Lung (tissue), 12 donors: Measurements from ENCODE around the gene EML5. TPM values are rescaled to one million over a fixed set of nuclear protein-coding genes. Genes with fewer than 3 reads are reported as not detected.

Experiments used
- ATAC-seq: fragments of 200-7000 bp; cut with Tn5 transposase; one replicate; pipeline ENCODE4 v1.9.1; 2020; ENCODE audit warnings: moderate number of reproducible peaks; ENCODE audit not compliant: insufficient read depth, low FRiP score
- DNase-seq, 3 donors: peaks; one replicate each; pipeline ENCODE4 v3.0.0-alpha.2; 2013 to 2017
- H3K27ac ChIP-seq, 2 donors: one replicate each; pipeline ENCODE4 v1.5.1; 2013; ENCODE audit warnings: mild to moderate bottlenecking in 2 of 2, moderate library complexity in 2 of 2, control low read depth in 1 of 2, inconsistent platforms in 1 of 2, low read depth in 1 of 2, low read length in 1 of 2
- H3K27me3 ChIP-seq, 3 donors: one replicate each; pipeline ENCODE4 v1.5.1; 2013; ENCODE audit warnings: low read length in 2 of 3; ENCODE audit not compliant: control insufficient read depth in 3 of 3, insufficient read depth in 3 of 3
- H3K36me3 ChIP-seq, 4 donors: one replicate each; pipeline ENCODE4 v1.5.1; 2013; ENCODE audit warnings: low read length in 4 of 4, mild to moderate bottlenecking in 1 of 4, moderate library complexity in 1 of 4; ENCODE audit not compliant: control insufficient read depth in 4 of 4, insufficient read depth in 4 of 4
- H3K4me1 ChIP-seq, 5 donors: one replicate each; pipeline ENCODE4 v1.5.1; 2013; ENCODE audit warnings: low read length in 5 of 5, mild to moderate bottlenecking in 2 of 5, moderate library complexity in 1 of 5; ENCODE audit not compliant: control insufficient read depth in 5 of 5, insufficient read depth in 5 of 5
- H3K4me3 ChIP-seq: one replicate; pipeline ENCODE4 v1.5.1; 2013; ENCODE audit warnings: mild to moderate bottlenecking, control low read depth, moderate library complexity
- H3K9ac ChIP-seq, 2 donors: one replicate each; pipeline ENCODE4 v1.5.1; 2013; ENCODE audit warnings: low read length in 2 of 2, control low read depth in 1 of 2; ENCODE audit not compliant: insufficient read depth in 1 of 2
- H3K9me3 ChIP-seq, 4 donors: one replicate each; pipeline ENCODE4 v1.5.1; 2013; ENCODE audit warnings: low read length in 3 of 4, mild to moderate bottlenecking in 1 of 4, moderate library complexity in 1 of 4; ENCODE audit not compliant: control insufficient read depth in 4 of 4, insufficient read depth in 3 of 4
- CTCF ChIP-seq: IDR thresholded peaks from 2 replicates; pipeline ENCODE4 v1.5.1; 2012; ENCODE audit warnings: mild to moderate bottlenecking; ENCODE audit errors: control extremely low read depth, extremely low read depth
- WGBS, 2 donors: extraction: QIAGEN DNeasy Blood & Tissue Kit; methylation state at CpG; one replicate each; pipeline ENCODE4 v1.1.7; 2013; 5-methylcytosine and 5-hydroxymethylcytosine counted together
- polyA plus RNA-seq, 2 donors: library from polyadenylated mRNA; stranded (reverse); fragments of 200-250 nt; gene quantifications; one replicate each; pipeline ENCODE4 v1.2.1, GENCODE V29; 2013
- total RNA-seq, 2 donors: library from RNA; depleted of rRNA in 1 of 2; stranded (reverse); fragments of >200 nt in 1 of 2; gene quantifications; one replicate each; pipeline ENCODE4 v1.2.1, GENCODE V29; 2014 to 2021
- donor health status: control.
- donor health status: control.
- donor health status: Bipolar disorder and iron deficiency.
- donor health status: healthy.
- donor health status: DM: yes; HTN: yes; CAD: no.

The EML5 gene
- total and polyA plus RNA-seq, 4 donors, result 0.31 to 10.2 (median 1.2) TPM

- Histone ChIP-seq H3K9ac (no peak overlapping the region), H3K27me3 (no peaks in the 10 kb centered on the region), H3K4me3 (no peak overlapping the region), H3K36me3 (peaks cover 0 to 10% (median 4%) of the 10 kb centered on the region in 4 donors), H3K4me1 (peaks cover 0 to 6% (median 0%) of the 10 kb centered on the region in 5 donors), H3K9me3 (no peaks in the 10 kb centered on the region), H3K27ac (no peak overlapping the region)
- 95 to 97% methylated on average over 5 of the region's 5 CpGs for WGBS, 2 donors
- ATAC-seq, result no peak
- no peak for DNase-seq
- TF ChIP-seq CTCF, result no peak
Measured at GRCh38 chr14:88840926-88841325, 48.2 kb upstream of the EML5 start.

GRCh38 chr14:88838015-88838414, 45.3 kb upstream of the EML5 start:
- Histone ChIP-seq H3K27ac (no peak overlapping the region), H3K36me3 (peaks cover 0 to 10% (median 2%) of the 10 kb centered on the region in 4 donors), H3K4me1 (peaks cover 1 to 25% (median 7%) of the 10 kb centered on the region in 5 donors), H3K9me3 (no peaks in the 10 kb centered on the region), H3K27me3 (no peaks in the 10 kb centered on the region), H3K9ac (no peak overlapping the region), H3K4me3 (no peak overlapping the region)
- DNase-seq (no peak), ATAC-seq (no peak)
- WGBS, 2 donors, result 90 to 93% methylated on average over 3 of the region's 3 CpGs
- no peak for TF ChIP-seq CTCF

GRCh38 chr14:88837495-88837894, 44.7 kb upstream of the EML5 start:
- WGBS, 2 donors, result 90 to 100% methylated on average over 1 of the region's 1 CpG
- H3K27ac ChIP-seq, result no peak overlapping the region
- ATAC-seq, result no peak
- no peaks in the 10 kb centered on the region for H3K9me3 ChIP-seq
- peaks cover 0 to 10% (median 2%) of the 10 kb centered on the region in 4 donors for H3K36me3 ChIP-seq
- no peak overlapping the region for H3K9ac ChIP-seq
- DNase-seq, result no peak
- peaks cover 1 to 28% (median 7%) of the 10 kb centered on the region in 5 donors for H3K4me1 ChIP-seq
- no peak for TF ChIP-seq CTCF
- H3K4me3 ChIP-seq, result no peak overlapping the region
- no peaks in the 10 kb centered on the region for H3K27me3 ChIP-seq

- H3K4me3 ChIP-seq, result no peak overlapping the region
- peak in 2 of 3 donors; percentile 68 to 79 for DNase-seq
- ATAC-seq, result no peak
- no peak overlapping the region for H3K9ac ChIP-seq
- TF ChIP-seq CTCF, result no peak
- no peak overlapping the region for H3K27ac ChIP-seq
- no peaks in the 10 kb centered on the region for H3K9me3 ChIP-seq
- peaks cover 0 to 3% (median under 1%) of the 10 kb centered on the region in 4 donors for H3K36me3 ChIP-seq
- no peaks in the 10 kb centered on the region for H3K27me3 ChIP-seq
- peaks cover 1 to 30% (median 7%) of the 10 kb centered on the region in 5 donors for H3K4me1 ChIP-seq
Measured at GRCh38 chr14:88835661-88836060, 42.9 kb upstream of the EML5 start.
